ENCODE results near the gene WWOX.

The WWOX gene

DNA sequence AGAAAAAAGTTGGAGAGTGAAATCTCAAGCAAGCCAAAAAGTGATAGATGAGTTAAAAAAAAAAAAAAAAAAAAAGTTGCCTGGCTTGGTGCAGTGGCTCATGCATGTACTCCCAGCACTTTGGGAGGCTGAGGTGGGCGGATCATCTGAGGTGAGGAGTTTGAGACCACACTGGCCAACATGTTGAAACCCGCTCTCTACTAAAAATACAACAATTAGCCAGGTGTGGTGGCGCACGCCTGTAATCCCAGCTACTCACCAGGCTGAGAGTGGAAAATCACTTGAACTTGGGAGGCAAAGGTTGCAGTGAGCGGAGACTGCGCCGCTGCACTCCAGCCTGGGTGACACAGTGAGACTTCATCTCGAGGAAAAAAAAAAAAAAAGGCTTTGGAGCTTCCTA is 668.8 kb downstream of the WWOX start:
- no peak for DNase-seq (ENCODE audit: low read depth in 3 of 3)

DNA sequence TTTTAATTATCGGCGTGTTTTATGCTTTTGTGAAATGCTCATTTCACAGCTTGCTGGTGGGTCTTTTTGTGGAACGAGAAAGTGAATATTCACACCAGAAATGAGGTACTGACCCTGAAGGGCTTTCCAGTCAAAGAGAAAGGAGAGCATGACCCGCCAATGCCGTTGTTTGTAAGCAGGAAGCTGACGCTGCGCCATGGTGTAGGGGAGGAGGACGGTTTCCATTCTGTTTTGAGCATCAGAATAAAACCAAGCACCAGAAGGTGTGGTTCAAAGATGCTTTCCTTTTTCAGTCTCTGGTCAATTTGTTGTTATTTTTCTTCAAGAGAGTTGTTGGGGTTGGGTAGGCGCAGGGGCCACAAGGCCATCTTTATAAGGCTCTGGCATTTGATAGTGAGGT is 669.3 kb downstream of the WWOX start:
- no peak for DNase-seq (ENCODE audit: low read depth in 3 of 3)

DNA sequence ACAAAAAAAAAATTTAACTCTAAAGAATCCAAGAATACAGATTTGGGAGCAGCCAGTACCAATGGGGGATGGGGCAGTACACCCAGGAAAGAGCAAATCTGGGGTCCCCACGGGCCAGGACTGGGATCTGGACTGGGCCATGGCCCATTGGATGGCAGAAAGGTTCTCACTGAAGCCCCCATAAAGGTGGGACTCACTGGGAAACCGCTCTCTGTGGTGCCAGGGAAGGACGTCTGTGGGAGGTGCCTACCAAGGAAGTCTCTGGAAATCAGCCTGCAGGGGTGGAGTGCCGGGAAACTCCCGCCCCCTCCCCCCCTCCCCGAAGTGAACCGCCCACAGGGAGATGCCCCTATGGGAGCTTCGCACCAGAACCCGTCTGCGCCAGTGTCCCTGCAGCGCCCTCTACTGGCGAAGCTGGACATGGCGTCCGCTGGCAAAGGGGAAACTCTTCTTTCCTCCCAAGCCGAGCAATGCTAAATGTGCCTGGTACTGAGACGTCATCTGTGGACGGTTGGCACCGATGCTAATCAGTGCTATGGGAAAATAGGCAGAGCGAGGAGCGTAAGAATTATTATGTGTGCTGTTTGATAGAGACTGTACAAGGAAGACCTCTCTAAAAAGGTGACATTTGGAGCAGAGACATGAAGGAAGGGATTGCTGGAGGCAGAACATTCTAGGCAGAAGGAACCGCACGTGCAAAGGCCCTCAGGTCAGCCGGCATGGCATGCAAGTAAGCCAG is 671.1 kb downstream of the WWOX start:
- DNase-seq (ENCODE audit: low read depth in 3 of 3) = peak; percentile 68 to 80 (median 71)

DNA sequence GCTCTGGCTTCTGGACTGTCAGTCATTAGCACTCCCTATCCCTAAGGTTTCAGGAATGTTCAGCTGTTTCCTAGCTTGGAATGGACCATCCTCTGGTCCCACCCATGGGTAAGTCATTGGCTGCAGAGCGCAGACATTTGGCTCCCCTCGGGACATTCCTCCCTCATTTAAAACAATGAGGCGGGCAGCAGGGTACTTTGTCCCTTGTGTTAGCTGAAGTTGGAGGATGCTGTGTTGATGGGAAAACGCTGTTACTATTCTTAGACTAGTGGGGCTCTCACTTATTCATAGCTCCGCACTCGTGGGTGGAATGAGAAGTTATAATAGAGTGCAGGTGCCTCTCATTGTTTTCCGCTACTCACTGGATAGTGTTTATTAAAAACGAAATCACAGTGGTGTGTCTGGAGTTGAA is 673.8 kb downstream of the WWOX start:
- DNase-seq (ENCODE audit: low read depth in 3 of 3) = no peak

- no peak for DNase-seq (ENCODE audit: low read depth in 3 of 3)
Observed at GRCh38 chr16:78773706-78774105, 674.3 kb downstream of the WWOX start.

DNA sequence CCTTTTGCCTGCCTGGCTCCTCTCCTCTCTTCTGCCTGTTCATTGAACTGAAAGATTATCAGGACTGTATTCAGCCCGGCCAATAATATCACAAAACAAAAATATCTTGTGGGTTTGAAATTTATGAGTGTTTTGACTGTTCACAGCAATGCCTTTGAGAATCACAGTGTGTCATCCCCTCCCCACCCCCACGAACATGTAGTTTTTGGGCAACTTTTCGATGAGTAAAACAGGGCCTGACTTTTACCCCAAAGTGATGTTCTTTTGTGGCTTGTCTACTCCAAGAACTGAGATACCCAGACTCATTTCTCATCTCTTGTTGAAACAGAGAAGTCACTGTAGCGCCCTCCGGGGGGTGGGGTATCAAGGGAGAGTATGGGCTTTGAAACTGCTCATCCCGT is 675.7 kb downstream of the WWOX start:
- DNase-seq (ENCODE audit: low read depth in 3 of 3) = peak; percentile 51 to 78 (median 72)

DNA sequence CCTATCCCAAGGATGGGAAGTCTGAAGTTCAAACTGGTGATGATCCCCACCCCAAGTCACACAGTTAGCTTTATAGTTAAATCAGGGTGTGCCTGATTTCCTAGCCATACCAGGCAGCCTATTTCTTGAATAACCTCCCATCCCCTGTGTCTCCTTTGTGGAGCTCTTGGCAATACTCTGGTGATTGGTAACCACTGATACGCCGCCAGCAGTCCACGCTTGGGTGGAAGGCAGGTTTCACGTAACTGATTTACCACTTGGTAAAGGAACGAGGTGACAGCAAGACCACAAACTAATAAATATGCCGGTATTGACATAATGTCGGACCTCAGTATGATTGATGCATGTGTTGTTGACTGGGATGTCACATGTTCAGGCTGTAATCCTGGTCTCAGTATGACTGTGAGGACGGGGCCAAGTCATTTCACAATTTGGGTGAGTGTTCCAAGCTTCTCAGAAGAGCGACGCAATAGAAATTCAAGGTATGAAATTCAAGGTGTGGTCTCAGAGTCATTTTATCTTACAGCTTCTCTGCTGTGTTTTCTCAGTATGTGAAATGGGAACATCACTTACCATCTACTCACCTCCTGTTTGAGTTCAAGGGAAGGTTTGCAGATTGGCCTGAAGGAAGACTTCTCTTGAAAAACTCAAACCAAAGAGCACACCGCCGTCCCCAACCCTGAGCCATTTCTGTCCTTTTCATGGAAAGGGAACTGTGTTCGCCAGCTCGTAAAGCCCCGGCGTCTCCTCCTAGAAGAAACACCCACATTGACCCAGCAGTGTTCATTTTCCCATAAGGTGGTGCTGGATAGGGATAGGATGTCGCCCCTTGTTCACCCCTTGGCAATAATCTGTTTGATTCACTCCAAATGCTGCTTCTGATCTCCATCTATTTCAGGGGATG is 678.9 kb downstream of the WWOX start:
- DNase-seq (ENCODE audit: low read depth in 3 of 3) = peak in 2 of 3 donors; percentile 39 to 70

DNA sequence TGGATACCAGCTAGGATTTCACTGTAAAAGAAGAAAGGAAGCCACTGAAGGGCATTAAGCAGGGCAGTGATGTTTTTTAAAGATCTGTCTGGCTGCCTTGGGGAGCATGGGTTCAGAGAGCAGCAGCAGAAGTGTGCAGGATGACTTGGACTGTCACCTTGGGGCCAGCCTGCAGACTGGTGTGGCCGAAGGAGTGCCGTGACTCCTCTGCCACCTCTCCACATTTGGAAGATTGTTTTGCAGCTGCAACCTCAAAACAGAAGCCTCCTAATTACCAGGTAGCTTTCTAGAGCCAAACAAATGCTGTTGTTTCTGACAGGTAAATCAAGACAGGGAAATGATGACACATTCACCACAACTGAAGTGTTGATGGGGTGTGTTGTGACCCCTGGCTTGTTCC is 681.4 kb downstream of the WWOX start:
- DNase-seq (ENCODE audit: low read depth in 3 of 3) = no peak

- no peak for DNase-seq (ENCODE audit: low read depth in 3 of 3)
Observed at GRCh38 chr16:78782572-78782971, 683.1 kb downstream of the WWOX start.

GRCh38 chr16:78783570-78784079 is 684.2 kb downstream of the WWOX start:
- no peak for DNase-seq (ENCODE audit: low read depth in 3 of 3)

GRCh38 chr16:78784771-78785170 is 685.3 kb downstream of the WWOX start:
- DNase-seq (ENCODE audit: low read depth in 3 of 3) = no peak

GRCh38 chr16:78785218-78785617 is 685.8 kb downstream of the WWOX start:
- no peak for DNase-seq (ENCODE audit: low read depth in 3 of 3)

GRCh38 chr16:78786635-78787034 is 687.2 kb downstream of the WWOX start:
- no peak for DNase-seq (ENCODE audit: low read depth in 3 of 3)

GRCh38 chr16:78788276-78788675 is 688.8 kb downstream of the WWOX start:
- no peak for DNase-seq (ENCODE audit: low read depth in 3 of 3)

- DNase-seq (ENCODE audit: low read depth in 3 of 3) = no peak
Observed at GRCh38 chr16:78788696-78789095, 689.2 kb downstream of the WWOX start.

DNA sequence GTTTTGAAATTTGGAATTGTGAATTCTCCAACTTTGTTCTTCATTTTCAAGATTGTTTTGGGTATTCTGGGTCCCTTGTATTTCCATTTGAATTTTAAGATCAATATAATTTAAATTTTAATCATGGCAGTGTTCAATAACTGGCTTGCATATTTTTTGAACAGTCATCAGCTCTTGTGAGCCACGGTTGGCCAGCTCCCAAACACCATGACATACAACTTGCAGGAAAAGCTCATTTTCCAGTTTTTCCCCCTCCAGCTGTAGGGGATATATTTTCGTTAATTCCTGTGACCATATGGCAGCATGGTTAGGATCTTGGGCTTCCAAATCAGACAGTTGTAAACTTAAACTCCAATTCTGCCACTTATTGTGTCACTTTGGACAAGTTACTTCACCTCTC is 690.1 kb downstream of the WWOX start:
- no peak for DNase-seq (ENCODE audit: low read depth in 3 of 3)

GRCh38 chr16:78791011-78791410 is 691.6 kb downstream of the WWOX start:
- no peak for DNase-seq (ENCODE audit: low read depth in 3 of 3)

GRCh38 chr16:78791926-78792325 is 692.5 kb downstream of the WWOX start:
- DNase-seq (ENCODE audit: low read depth in 3 of 3) = no peak

DNA sequence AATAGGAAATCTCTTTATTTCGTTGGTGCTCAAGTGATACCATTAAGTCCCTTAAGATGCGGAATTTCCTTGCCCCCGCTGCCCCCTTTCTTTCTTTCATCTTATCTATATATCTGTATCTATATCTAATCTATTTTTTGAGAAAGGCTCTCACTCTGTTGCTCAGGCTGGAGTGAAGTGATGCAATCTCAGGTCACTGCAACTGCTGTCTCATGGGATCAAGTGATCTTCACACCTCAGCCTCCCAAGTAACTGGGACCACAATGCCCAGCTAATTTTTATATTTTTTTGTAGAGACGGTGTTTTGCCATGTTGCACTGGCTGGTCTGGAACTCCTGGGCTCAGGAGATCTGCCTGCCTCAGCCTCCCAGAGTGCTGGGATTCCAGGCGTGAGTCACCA is 693.5 kb downstream of the WWOX start:
- DNase-seq (ENCODE audit: low read depth in 3 of 3) = no peak

GRCh38 chr16:78794581-78795250 is 695.3 kb downstream of the WWOX start:
- DNase-seq (ENCODE audit: low read depth in 3 of 3) = no peak

DNA sequence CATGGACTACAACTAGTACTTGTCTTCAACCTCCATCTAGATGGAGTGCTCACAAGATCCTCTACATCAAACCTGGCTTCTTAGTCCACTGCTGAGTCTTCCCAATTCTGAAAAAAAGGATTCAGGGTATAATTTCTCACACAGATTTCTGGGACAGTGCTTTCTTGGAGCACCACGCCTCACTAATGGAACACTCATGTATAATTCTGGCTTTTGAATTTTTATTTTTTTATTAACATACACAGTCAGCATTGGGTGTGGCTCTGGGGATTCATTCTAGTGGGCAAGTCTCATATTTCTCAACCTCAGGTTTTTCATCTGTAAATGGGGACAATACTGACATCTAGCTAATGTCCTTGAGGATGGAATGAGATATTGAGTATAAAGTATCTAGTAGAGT is 696.0 kb downstream of the WWOX start:
- no peak for DNase-seq (ENCODE audit: low read depth in 3 of 3)

- no peak for DNase-seq (ENCODE audit: low read depth in 3 of 3)
Observed at GRCh38 chr16:78796221-78796866, 696.9 kb downstream of the WWOX start.

All from stimulated activated CD4-positive, alpha-beta T cell treated with anti-CD3 and anti-CD28 coated beads, TNF-alpha, amount 100 ng/mL, for 48 hours (primary cell).